Measurements from ENCODE around the gene SCAF1.
A peak's percentile ranks its signal among the peaks of the same experiment; 100 is the strongest.
"Not testable (repeated sequence)": the region's sequence is repeated elsewhere in the genome, so short reads cannot be mapped to it uniquely, and the experiment has no call there.

SCAF1 gene

DNA sequence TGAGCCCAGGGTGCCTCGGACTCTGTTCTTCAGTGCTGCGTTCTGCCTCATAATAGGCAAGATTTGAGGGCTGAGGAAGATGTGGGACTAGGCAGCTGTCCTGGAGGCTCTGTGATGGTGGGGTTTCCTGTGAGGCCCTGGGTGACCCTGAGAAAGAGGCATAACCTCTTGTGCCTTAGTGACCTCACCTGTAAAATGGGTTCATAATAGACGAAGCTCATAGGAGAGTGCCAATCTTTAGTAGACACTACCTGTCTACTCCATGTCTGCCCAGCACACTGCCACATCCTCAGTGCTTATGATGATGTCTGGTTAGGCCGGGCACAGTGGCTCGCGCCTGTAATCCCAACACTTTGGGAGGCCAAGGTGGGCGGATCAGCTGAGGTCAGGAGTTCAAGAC is 25.5 kb upstream of the SCAF1 start:
- no peak for DNase-seq (ENCODE audit: low read depth, low spot score)

DNA sequence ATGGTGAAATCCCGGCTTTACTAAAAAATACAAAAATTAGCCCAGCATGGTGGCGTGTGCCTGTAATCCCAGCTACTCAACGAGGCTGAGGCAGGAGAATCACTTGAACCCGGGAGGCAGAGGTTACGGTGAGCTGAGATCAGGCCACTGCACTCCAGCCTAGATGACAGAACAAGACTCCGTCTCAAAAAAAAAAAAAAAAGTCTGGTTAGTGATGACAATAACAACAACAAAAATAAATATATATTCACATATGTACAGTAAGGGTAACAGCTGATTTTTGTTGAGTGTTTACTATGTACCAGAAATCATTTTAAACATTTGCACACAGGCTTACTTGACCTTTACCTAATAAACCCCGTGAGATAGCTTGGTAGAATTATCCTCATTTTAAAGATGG is 25.1 kb upstream of the SCAF1 start:
- no peak for DNase-seq (ENCODE audit: low read depth, low spot score)

DNA sequence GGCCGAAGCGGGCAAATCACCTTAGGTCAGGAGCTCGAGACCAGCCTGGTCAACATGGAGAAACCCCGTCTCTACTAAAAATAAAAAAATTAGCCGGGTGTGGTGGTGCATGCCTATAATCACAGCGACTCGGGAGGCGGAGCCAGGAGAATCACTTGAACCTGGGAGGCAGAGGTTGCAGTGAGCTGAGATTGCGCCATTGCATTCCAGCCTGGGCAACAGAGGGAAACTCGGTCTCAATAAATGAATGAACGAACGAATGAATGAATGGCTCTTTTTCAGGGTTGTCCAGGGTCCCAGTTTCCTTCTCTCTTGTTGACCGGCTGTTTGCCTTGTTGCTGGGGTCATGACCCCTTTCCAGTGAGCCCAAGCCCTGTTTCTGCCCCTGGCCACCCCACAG is 24.1 kb upstream of the SCAF1 start:
- DNase-seq (ENCODE audit: low read depth, low spot score) = not testable (repeated sequence)

DNA sequence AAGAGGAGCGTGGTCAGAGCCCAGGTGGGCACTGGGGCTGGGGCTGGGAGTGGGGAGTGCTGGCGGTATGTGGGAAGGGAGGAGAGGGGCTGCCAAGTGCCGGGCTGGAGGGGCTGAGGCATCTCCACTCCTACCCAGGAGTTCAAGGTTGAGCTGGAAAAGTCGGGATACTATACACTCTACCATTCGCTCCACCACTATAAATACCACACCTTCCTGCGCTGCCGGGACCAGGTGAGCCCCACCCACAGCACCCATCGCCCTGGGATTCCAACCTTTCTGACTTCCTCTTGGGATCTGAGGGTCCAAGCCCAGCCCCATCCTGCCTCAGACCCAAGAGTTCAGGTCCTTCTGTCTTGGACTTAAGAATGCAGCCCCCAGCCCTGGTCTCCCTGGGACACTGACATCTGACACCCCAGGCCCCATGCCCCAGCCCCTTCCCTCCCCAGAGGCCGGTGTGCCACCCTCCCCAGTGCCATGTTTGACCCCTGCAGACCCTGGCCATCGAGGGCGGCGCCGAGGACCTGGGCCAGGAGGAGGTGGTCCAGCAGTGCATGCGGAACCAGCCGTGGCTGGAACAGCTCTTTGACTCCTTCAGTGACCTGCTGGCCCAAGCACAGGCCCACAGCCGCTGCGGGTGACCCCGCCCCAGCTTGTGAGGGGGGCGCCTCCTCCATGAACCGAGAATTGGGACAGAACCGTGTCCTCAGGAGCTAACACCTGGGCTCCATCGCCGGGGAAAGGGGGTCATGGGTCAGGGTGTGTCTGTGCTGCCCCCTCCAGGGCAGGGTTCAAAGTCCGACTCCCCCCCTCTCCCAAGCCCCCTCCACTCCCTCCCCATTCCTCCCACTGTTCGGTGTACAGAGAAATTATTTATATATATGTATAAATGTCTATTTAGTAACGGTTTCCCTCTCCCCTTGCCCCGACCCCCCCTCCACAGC is 16.8 kb upstream of the SCAF1 start:
- no peak for DNase-seq (ENCODE audit: low read depth, low spot score)

GRCh38 chr19:49626226-49626625 is 15.8 kb upstream of the SCAF1 start:
- no peak for DNase-seq (ENCODE audit: low read depth, low spot score)

- no peak for DNase-seq (ENCODE audit: low read depth, low spot score)
Measured at GRCh38 chr19:49629659-49630058, 12.3 kb upstream of the SCAF1 start.

- DNase-seq (ENCODE audit: low read depth, low spot score) = no peak
Measured at GRCh38 chr19:49631014-49631588, 10.9 kb upstream of the SCAF1 start.

DNA sequence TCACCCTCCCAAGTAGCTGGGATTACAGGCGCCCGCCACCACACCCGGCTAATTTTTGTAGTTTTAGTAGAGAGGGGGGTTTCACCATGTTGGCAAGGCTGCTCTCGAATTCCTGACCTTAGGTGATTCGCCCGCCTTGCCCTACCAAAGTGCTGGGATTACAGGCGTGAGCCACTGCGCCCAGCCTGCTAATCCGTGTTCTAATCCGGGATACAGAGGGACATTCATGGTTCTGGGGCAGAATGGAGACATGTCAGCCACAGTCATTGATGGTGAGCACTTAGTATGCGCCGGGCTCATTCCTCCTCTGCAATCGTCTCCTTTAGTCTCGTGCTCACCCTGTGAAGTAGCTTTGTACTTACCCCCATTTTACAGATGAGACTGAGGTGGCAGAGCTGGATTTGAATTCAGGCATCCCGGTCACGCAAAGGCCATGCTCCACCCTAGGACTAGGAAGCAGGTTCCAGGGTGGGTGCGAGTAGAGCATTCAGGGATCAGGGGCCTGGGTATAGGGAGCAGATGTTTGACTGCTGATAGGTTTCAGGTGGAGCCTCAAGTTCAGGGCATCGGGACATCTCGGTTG is 10.3 kb upstream of the SCAF1 start:
- no peak for DNase-seq (ENCODE audit: low read depth, low spot score)

- no peak for DNase-seq (ENCODE audit: low read depth, low spot score)
Measured at GRCh38 chr19:49632576-49632975, 9.4 kb upstream of the SCAF1 start.

- not testable (repeated sequence) for DNase-seq (ENCODE audit: low read depth, low spot score)
Measured at GRCh38 chr19:49633273-49633672, 8.7 kb upstream of the SCAF1 start.

- DNase-seq (ENCODE audit: low read depth, low spot score) = no peak
Measured at GRCh38 chr19:49635530-49636232, 6.3 kb upstream of the SCAF1 start.

GRCh38 chr19:49636233-49636932 is 5.6 kb upstream of the SCAF1 start:
- no peak for DNase-seq (ENCODE audit: low read depth, low spot score)

- no peak for DNase-seq (ENCODE audit: low read depth, low spot score)
Measured at GRCh38 chr19:49637821-49638738, 3.9 kb upstream of the SCAF1 start.

- no peak for DNase-seq (ENCODE audit: low read depth, low spot score)
Measured at GRCh38 chr19:49639401-49640112, 2.5 kb upstream of the SCAF1 start.

- DNase-seq (ENCODE audit: low read depth, low spot score) = peak; percentile 100
Measured at GRCh38 chr19:49640113-49640898, 1.7 kb upstream of the SCAF1 start, which contains the start of gene RRAS. Gene RRAS (minus strand): TSS chr19:49640143. CDS start chr19:49640098, 45 bp downstream.

DNA sequence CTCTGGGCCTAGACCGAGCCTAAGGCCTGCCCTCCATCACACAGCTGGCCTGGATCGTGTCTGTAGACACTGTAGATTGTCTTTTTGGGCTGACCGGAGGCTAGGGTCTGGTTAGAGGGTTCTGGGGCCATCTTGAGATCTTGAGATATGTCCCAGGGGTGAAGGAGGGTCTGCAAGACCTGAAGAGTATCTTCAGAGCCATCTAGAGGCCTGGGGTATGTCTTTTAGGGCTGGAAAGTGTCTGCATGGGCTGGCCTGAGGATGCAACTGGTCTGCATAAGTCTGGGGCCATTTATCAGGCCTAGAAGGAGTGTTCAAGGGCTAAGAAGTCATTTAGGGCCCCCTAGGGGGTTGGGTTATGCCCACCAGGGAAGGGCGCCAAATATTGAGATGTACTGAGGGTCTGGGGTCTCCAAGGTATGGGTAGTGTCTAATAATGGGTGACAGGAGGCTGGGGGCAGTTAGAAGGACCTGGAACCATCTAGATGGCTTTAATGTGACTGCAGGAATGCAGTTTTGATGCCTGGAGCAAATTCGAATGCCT is 555 bp downstream of the SCAF1 start:
- DNase-seq (ENCODE audit: low read depth, low spot score) = no peak

GRCh38 chr19:49643466-49643865 is 1.5 kb downstream of the SCAF1 start:
- DNase-seq (ENCODE audit: low read depth, low spot score) = no peak

DNA sequence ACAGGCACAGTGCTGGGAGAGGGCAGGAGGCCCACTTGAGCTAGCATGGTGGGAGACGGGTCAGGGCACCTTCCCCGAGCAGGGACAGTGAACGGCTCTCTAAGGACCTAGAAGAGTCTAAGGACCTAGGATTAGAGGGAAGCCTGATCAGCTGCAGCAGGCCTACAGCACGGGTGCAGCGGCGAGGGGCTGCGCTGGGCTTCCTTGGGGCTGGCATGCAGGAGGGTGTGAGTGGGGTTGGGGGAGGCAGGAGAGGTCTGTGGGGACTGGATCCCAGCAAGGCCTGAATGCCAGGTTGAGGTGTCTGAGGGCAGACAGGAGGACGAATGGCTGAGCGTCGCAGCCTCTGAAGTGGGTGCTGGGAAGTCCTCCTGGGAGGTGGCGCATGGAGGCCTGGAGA is 3.6 kb downstream of the SCAF1 start:
- DNase-seq (ENCODE audit: low read depth, low spot score) = no peak

- no peak for DNase-seq (ENCODE audit: low read depth, low spot score)
Measured at GRCh38 chr19:49645995-49646394, 4.0 kb downstream of the SCAF1 start.
